ENCODE measurements around the gene PRPF38B.

DNA sequence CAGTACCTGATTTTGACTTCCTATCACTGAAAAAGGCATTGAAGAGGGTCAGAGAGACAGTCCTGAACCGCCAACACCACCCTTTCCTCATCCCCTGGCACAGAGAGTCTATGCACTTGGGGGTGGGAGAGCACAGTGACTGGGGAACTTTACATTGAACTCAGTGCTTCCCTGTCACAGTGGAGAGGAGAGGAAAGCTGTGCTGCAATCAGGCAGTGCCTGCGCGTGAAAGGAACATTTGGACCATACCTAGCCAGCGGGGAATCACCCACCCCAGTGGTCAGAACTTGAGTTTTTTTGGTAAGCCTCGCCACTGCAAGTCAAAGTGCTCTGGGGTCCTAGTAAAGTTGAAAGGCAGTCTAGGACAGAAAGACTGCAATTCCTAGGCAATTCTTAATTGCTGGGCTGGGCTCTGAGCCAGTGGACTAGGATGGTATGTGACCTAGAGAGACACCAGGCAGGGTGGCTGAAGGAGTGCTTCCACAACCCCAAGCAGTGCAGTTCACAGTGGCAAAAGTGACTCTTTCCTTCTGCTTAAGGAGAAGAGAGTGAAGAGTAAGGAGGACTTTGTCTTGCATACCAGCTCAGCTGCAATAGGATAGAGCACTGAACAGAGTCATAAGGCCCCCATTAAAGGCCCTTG lies 21.9 kb upstream of the PRPF38B start:
- TF ChIP-seq, protein P1, sequence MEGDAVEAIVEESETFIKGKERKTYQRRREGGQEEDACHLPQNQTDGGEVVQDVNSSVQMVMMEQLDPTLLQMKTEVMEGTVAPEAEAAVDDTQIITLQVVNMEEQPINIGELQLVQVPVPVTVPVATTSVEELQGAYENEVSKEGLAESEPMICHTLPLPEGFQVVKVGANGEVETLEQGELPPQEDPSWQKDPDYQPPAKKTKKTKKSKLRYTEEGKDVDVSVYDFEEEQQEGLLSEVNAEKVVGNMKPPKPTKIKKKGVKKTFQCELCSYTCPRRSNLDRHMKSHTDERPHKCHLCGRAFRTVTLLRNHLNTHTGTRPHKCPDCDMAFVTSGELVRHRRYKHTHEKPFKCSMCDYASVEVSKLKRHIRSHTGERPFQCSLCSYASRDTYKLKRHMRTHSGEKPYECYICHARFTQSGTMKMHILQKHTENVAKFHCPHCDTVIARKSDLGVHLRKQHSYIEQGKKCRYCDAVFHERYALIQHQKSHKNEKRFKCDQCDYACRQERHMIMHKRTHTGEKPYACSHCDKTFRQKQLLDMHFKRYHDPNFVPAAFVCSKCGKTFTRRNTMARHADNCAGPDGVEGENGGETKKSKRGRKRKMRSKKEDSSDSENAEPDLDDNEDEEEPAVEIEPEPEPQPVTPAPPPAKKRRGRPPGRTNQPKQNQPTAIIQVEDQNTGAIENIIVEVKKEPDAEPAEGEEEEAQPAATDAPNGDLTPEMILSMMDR (IDR thresholded peaks at IDR 0.05): no peak
- no peak for TF ChIP-seq POLR2AphosphoS5 (IDR thresholded peaks at IDR 0.05)
